ENCODE results near the gene GAL.

The GAL gene

GRCh38 chr11:68683121-68683520 is 1.2 kb upstream of the GAL start:
- no peak for DNase-seq

GRCh38 chr11:68683536-68684384 is 584 bp upstream of the GAL start:
- no peak for DNase-seq

GRCh38 chr11:68685656-68686380 is 1.5 kb downstream of the GAL start:
- DNase-seq = no peak

- no peak for DNase-seq
Measured at GRCh38 chr11:68686486-68686885, 2.1 kb downstream of the GAL start.

- no peak for DNase-seq
Measured at GRCh38 chr11:68687311-68687710, 3.0 kb downstream of the GAL start.

- DNase-seq = no peak
Measured at GRCh38 chr11:68687986-68688385, 3.6 kb downstream of the GAL start.

GRCh38 chr11:68688881-68689280 is 4.5 kb downstream of the GAL start:
- no peak for DNase-seq

GRCh38 chr11:68689737-68690625 is 5.6 kb downstream of the GAL start:
- DNase-seq = no peak

- no peak for DNase-seq
Measured at GRCh38 chr11:68690671-68691401, 6.5 kb downstream of the GAL start.

- no peak for DNase-seq
Measured at GRCh38 chr11:68691402-68691784, 7.0 kb downstream of the GAL start.

- DNase-seq = no peak
Measured at GRCh38 chr11:68692115-68692514, 7.8 kb downstream of the GAL start.

- no peak for DNase-seq
Measured at GRCh38 chr11:68692871-68693483, 8.6 kb downstream of the GAL start.

GRCh38 chr11:68693484-68693882 is 9.1 kb downstream of the GAL start:
- DNase-seq = no peak

GRCh38 chr11:68694431-68695297 is 10.3 kb downstream of the GAL start:
- no peak for DNase-seq

- DNase-seq = no peak
Measured at GRCh38 chr11:68695531-68695930, 11.2 kb downstream of the GAL start.

GRCh38 chr11:68698993-68699392 is 14.6 kb downstream of the GAL start:
- no peak for DNase-seq

GRCh38 chr11:68704887-68705286 is 20.5 kb downstream of the GAL start:
- no peak for DNase-seq

GRCh38 chr11:68707527-68707926 is 23.2 kb downstream of the GAL start:
- DNase-seq = no peak

- DNase-seq = no peak
Measured at GRCh38 chr11:68709062-68709461, 24.7 kb downstream of the GAL start.

GRCh38 chr11:68710409-68710808 is 26.1 kb downstream of the GAL start:
- no peak for DNase-seq

- no peak for DNase-seq
Measured at GRCh38 chr11:68711114-68711513, 26.8 kb downstream of the GAL start.
